T-helper 2 cell (primary cell): ENCODE results near the gene ARVCF.

Experiments used
- DNase-seq, 5 experiments: peaks; one replicate each; pipeline versions ENCODE4 v3.0.0 to v3.0.0-alpha.2; 2012 to 2022

Gene ARVCF

GRCh38 chr22:19998232-19998951 is 18.2 kb downstream of the ARVCF start:
- no peak for DNase-seq

- no peak for DNase-seq
Observed at GRCh38 chr22:19997561-19998231, 18.9 kb downstream of the ARVCF start.

DNA sequence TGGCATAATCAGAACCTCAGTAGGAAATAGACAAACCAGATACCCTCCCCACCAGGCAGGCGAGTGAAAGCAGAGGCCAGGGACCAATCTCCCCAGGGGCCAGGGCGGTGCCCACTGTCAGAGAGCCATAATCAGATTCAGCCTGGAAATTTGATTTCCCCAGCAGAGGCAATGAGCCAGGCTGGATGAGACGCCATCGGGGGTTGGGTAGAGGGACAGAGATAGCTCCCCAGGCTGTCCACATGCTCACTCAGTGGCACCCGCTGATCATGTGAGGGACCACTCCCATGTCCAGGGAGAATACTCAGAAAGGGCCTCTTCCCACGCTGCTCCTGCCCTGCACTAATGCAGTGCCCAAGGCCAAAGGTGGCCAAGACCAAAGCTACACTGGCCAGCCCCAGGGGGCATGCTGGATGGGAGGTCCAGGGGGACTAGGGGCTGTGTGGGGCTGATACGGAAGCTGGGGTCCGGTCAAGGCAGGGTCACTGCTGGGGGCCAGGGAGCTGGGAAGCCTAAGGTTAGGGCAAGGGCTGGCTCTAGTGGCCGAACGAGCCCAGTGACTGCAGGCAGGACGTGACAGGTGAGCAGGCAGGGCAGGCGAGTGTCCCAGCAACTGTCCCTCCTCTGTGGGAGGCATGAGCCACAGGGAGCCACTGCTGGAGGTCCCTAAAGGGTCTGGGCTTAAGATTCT is 19.8 kb downstream of the ARVCF start:
- DNase-seq = no peak

GRCh38 chr22:19995611-19996339 is 20.8 kb downstream of the ARVCF start:
- no peak for DNase-seq

GRCh38 chr22:19994851-19995610 is 21.6 kb downstream of the ARVCF start:
- DNase-seq = no peak

- no peak for DNase-seq
Observed at GRCh38 chr22:19993926-19994325, 22.7 kb downstream of the ARVCF start.

GRCh38 chr22:19992921-19993355 is 23.7 kb downstream of the ARVCF start:
- no peak for DNase-seq

GRCh38 chr22:19992481-19992911 is 24.1 kb downstream of the ARVCF start:
- no peak for DNase-seq

GRCh38 chr22:19991645-19992451 is 24.8 kb downstream of the ARVCF start:
- DNase-seq = no peak

DNA sequence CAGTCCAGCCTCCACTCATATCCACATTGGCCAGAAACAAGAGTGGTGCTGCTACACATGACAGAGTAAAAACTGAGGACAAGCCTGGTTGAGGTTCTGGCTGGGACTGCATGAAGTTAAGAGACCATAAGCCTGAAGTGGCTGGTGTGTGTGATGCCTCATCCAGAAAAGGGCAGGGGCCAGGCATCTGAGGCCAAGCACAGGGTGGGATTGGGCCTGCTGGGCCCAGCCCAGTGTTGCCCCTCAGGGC is 25.3 kb downstream of the ARVCF start:
- DNase-seq = no peak

GRCh38 chr22:19990609-19991394 is 25.8 kb downstream of the ARVCF start:
- no peak for DNase-seq

GRCh38 chr22:19990188-19990587 is 26.4 kb downstream of the ARVCF start:
- DNase-seq = no peak

DNA sequence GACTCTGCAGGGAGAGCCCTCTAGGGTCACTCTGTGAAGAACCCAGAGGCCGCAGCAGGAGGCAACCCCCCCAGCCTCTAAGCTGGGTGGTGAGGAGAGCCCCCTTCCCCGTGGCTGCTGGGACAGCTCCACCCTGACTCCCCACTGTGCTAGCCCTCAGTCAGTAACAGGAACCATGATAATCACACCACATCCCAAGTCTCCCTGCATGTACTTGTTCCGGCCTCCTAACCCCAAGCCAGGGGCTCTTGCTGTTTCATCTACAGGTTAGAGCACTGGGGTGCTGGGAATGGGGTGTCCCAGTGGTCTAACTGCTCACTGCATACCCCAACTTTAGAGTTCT is 26.9 kb downstream of the ARVCF start:
- no peak for DNase-seq

DNA sequence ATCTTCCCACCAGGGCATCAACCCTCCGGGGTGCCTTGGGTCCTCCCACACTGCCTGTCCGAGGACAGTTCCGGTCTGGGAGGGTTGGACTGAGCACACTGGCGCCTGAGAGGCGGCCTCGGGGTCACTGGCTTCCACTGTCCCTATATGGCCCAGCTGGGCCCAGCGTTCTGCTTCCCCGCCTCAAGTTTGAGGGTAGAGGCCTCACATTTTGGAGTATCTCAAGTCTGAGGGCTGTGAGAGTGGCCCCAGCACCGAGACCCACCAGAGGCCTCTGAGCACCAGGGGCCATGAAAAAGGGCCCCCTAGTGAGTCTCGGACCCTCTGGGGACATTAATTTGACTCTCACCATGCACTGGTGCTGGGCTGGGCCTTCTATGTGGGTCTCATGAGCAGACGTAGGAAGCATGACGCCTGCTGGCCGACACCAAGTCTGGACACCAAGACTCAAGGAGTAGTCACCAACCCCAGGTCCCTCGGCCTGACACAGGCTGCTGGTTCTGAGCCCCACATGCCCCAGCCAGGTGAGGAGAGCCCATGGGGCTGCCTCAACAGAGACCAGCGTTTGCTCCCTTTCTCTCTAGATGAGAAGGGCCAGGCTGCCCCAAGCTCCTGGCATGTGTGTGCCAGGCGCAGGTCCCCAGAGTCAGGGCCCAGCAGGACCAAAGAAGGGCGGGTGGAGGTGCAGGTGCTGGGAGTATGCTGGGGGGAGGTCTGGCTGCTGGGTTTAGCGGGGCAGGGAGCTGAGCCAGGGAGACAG is 27.5 kb downstream of the ARVCF start:
- DNase-seq = no peak

- no peak for DNase-seq
Observed at GRCh38 chr22:19988331-19988808, 28.3 kb downstream of the ARVCF start.

- DNase-seq = no peak
Observed at GRCh38 chr22:19987394-19988306, 29.0 kb downstream of the ARVCF start.

- DNase-seq = peak; percentile 35 to 66 (median 46)
Observed at GRCh38 chr22:19986410-19987341, 29.9 kb downstream of the ARVCF start.

DNA sequence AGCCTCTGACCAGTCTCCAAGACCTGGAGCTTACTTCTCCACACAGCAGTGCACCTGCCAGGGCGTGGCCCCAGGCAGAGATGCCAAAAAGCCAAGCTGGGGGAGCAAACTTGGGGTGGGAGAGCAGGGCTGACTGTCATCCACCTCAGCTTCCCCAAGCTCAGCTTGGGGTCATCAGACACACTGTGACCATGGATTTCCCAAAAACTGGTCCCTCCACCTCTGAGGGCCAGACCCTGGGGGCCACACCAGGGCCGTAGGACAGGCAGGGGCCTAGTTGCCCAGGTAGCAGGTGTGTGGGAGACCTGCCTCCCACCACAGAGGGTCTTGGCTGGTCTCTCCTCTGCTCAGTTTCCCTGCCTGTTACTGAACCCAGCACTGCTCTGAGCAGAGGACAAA is 30.6 kb downstream of the ARVCF start:
- DNase-seq = no peak
